ENCODE measurements around the gene ANKRD37. TPM values are rescaled to one million over a fixed set of nuclear protein-coding genes. Genes with fewer than 3 reads are reported as not detected.

ANKRD37 gene
- total and polyA plus RNA-seq, 3 donors from 2014 or later, result 12.7 to 23.7 (median 19.6) TPM

- Histone ChIP-seq H3K4me1 (no peaks in the 10 kb centered on the region), H3K27me3 (no peaks in the 10 kb centered on the region), H3K27ac (no peak overlapping the region), H3K36me3 (ENCODE audit: low read depth, missing control alignments) (no peaks in the 10 kb centered on the region), H3K4me3 (no peak overlapping the region), H3K9me3 (no peaks in the 10 kb centered on the region)
- intact Hi-C loops (cut with DNase I; ENCODE audit: low total_unique reads), result no loop called here
- TF ChIP-seq, protein P1, sequence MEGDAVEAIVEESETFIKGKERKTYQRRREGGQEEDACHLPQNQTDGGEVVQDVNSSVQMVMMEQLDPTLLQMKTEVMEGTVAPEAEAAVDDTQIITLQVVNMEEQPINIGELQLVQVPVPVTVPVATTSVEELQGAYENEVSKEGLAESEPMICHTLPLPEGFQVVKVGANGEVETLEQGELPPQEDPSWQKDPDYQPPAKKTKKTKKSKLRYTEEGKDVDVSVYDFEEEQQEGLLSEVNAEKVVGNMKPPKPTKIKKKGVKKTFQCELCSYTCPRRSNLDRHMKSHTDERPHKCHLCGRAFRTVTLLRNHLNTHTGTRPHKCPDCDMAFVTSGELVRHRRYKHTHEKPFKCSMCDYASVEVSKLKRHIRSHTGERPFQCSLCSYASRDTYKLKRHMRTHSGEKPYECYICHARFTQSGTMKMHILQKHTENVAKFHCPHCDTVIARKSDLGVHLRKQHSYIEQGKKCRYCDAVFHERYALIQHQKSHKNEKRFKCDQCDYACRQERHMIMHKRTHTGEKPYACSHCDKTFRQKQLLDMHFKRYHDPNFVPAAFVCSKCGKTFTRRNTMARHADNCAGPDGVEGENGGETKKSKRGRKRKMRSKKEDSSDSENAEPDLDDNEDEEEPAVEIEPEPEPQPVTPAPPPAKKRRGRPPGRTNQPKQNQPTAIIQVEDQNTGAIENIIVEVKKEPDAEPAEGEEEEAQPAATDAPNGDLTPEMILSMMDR (IDR thresholded peaks at IDR 0.05), result no peak
- TF ChIP-seq POLR2A (IDR thresholded peaks at IDR 0.05), result no peak
- WGBS, 2 donors, result 65 to 74% methylated on average over 3 of the region's 3 CpGs
- DNase-seq, result no peak
These were observed 26.9 kb upstream of the ANKRD37 start for GRCh38 chr4:185369731-185370130.

DNA sequence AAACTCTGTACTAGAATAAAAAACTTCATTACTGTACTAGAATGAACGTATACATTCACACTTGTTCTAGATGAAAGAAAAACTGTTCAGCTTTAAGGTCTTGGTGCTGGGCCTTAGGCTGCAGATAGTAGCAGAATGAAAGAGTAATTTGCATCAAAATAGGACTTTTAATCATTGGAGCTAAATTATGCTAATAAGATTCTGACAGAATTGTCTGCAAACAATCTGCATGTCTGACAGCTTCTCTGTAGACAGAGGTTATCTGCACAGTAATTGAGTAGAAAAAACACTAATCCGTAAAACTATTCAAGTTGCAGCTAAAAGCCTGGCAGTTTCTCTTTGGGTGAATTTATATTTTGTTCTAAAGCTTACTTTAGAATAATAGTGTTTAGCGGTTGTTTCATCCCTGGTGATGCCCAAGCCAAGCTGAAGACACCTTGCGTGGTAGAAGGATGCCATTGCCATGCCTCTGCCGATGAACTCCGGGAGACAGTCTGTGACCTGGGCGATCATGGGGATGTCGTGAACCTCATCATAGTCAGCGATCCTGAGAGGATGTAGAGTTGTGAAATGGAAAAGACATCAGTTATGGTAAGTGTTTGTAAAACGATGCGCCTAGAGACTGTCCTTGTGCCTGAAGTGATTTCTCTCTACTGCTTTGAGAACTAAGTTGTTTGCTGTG, 26.2 kb upstream of the ANKRD37 start:
- Histone ChIP-seq H3K4me3 (no peak overlapping the region), H3K27me3 (no peaks in the 10 kb centered on the region), H3K9me3 (no peaks in the 10 kb centered on the region), H3K4me1 (no peaks in the 10 kb centered on the region), H3K27ac (no peak overlapping the region), H3K36me3 (ENCODE audit: low read depth, missing control alignments) (no peaks in the 10 kb centered on the region)
- no peak for DNase-seq
- 94 to 95% methylated on average over 11 of the region's 11 CpGs for whole genome bisulfite sequencing, 2 donors
- TF ChIP-seq, protein P1 (IDR thresholded peaks at IDR 0.05), result no peak
- no peak for TF ChIP-seq POLR2A (IDR thresholded peaks at IDR 0.05)
- intact Hi-C loops (cut with DNase I; ENCODE audit: low total_unique reads), result no loop called here

DNA sequence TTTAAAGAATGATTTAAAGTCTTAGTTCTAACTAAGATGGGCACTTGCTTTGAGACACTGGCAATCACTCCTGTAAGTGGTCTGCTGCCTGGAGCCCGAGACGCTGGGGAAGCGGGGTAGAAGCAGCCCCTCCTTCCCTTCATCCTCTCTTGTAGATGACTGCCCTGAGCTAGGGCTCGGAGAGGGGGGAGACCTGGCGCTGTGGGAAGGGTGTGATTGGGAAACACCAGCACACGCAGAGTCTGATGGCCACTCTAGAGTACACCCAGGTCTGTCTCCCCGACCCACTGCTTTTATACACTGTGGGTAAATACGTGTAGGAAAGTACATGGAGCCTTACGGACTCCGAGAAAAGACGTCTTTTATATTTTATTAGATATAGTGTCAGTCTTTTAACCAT, 24.9 kb upstream of the ANKRD37 start:
- H3K36me3 ChIP-seq (ENCODE audit: low read depth, missing control alignments), result no peaks in the 10 kb centered on the region
- H3K27me3 ChIP-seq, result no peaks in the 10 kb centered on the region
- intact Hi-C loops (cut with DNase I; ENCODE audit: low total_unique reads), result no loop called here
- WGBS, 2 donors, result 92 to 94% methylated on average over 11 of the region's 11 CpGs
- H3K4me3 ChIP-seq, result no peak overlapping the region
- TF ChIP-seq, protein P1 (IDR thresholded peaks at IDR 0.05), result no peak
- no peak for TF ChIP-seq POLR2A (IDR thresholded peaks at IDR 0.05)
- H3K9me3 ChIP-seq, result no peaks in the 10 kb centered on the region
- H3K4me1 ChIP-seq, result no peaks in the 10 kb centered on the region
- no peak for DNase-seq
- H3K27ac ChIP-seq, result no peak overlapping the region

DNA sequence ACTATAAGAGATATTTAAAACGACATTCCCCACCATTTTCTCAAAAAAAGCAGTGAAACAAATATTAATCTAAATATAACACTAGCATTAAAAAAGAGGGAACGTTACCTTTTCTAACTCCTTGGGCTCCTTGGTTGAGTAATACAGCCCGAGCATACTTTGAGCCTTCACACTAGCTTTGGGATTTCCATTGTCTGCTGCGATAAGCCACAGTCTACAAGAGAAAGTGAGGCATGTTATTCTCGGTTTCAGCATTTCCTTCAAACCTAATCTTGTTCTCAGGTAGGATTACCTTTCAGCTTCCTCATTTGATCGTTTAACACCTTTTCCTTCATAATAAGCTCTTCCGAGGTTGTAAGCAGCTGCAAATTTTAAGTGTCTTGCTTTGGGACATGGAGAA, 22.6 kb upstream of the ANKRD37 start:
- Histone ChIP-seq H3K9me3 (no peaks in the 10 kb centered on the region), H3K4me3 (no peak overlapping the region), H3K27ac (no peak overlapping the region), H3K4me1 (no peaks in the 10 kb centered on the region), H3K36me3 (ENCODE audit: low read depth, missing control alignments) (no peaks in the 10 kb centered on the region), H3K27me3 (no peaks in the 10 kb centered on the region)
- intact Hi-C loops (cut with DNase I; ENCODE audit: low total_unique reads), result no loop called here
- DNase-seq, result no peak
- 80 to 89% methylated on average over 7 of the region's 7 CpGs for WGBS, 2 donors
- TF ChIP-seq, protein P1 (IDR thresholded peaks at IDR 0.05), result no peak
- no peak for TF ChIP-seq POLR2A (IDR thresholded peaks at IDR 0.05)

GRCh38 chr4:185374573-185374972, 22.1 kb upstream of the ANKRD37 start:
- no peaks in the 10 kb centered on the region for H3K27me3 ChIP-seq
- no peaks in the 10 kb centered on the region for H3K9me3 ChIP-seq
- no peak for DNase-seq
- H3K36me3 ChIP-seq (ENCODE audit: low read depth, missing control alignments), result no peaks in the 10 kb centered on the region
- intact Hi-C loops (cut with DNase I; ENCODE audit: low total_unique reads), result no loop called here
- H3K27ac ChIP-seq, result no peak overlapping the region
- no peak for TF ChIP-seq POLR2A (IDR thresholded peaks at IDR 0.05)
- TF ChIP-seq, protein P1 (IDR thresholded peaks at IDR 0.05), result no peak
- H3K4me3 ChIP-seq, result no peak overlapping the region
- H3K4me1 ChIP-seq, result no peaks in the 10 kb centered on the region
- 74 to 87% methylated on average over 6 of the region's 6 CpGs for WGBS, 2 donors
